ENCODE data around the gene FAM170B. TPM values are rescaled to one million over a fixed set of nuclear protein-coding genes. Genes with fewer than 3 reads are reported as not detected.

FAM170B gene
- total RNA-seq, 2 donors from 2014 or later: not detected

- 88 to 91% methylated on average over 1 to 2 of the region's 2 CpGs for WGBS, 2 experiments (ENCODE audit: insufficient coverage in 1 of 2, insufficient read length in 1 of 2)
- Histone ChIP-seq H3K27me3 (ENCODE audit: control insufficient read depth, insufficient read depth, low read length, poor library complexity, severe bottlenecking) (no peaks in the 10 kb centered on the region), H3K9me3 (ENCODE audit: control insufficient read depth, low read length) (peaks cover 19% of the 10 kb centered on the region), H3K36me3 (ENCODE audit: control insufficient read depth, insufficient read depth, low read length) (no peaks in the 10 kb centered on the region), H3K9ac (ENCODE audit: extremely low read depth, low read length, poor library complexity, severe bottlenecking) (no peak overlapping the region), H3K27ac (ENCODE audit: low read depth, low read length) (no peak overlapping the region), H3K4me1 (ENCODE audit: control insufficient read depth, insufficient read depth, low read length) (no peaks in the 10 kb centered on the region), H3K4me3 (ENCODE audit: low read length) (no peak overlapping the region)
- Mint-ChIP-seq H3K9me3 (peaks cover 13% of the 10 kb centered on the region), H3K4me3 (no peak overlapping the region), H3K36me3 (ENCODE audit: low read depth) (no peaks in the 10 kb centered on the region), H3K4me1 (peaks cover 9% of the 10 kb centered on the region), H3K27me3 (ENCODE audit: insufficient read depth) (peaks cover 9% of the 10 kb centered on the region), H3K27ac (no peak overlapping the region)
- peak; percentile 37 for DNase-seq
- TF ChIP-seq CTCF (conservative IDR thresholded peaks at IDR 0.05): no peak
These were observed 44.7 kb downstream of the FAM170B start for GRCh38 chr10:49089152-49089551.

GRCh38 chr10:49086889-49087288 is 46.9 kb downstream of the FAM170B start:
- Histone ChIP-seq H3K4me1 (ENCODE audit: control insufficient read depth, insufficient read depth, low read length) (no peaks in the 10 kb centered on the region), H3K27me3 (ENCODE audit: control insufficient read depth, insufficient read depth, low read length, poor library complexity, severe bottlenecking) (no peaks in the 10 kb centered on the region), H3K4me3 (ENCODE audit: low read length) (no peak overlapping the region), H3K36me3 (ENCODE audit: control insufficient read depth, insufficient read depth, low read length) (no peaks in the 10 kb centered on the region), H3K9me3 (ENCODE audit: control insufficient read depth, low read length) (peaks cover 19% of the 10 kb centered on the region), H3K27ac (ENCODE audit: low read depth, low read length) (no peak overlapping the region), H3K9ac (ENCODE audit: extremely low read depth, low read length, poor library complexity, severe bottlenecking) (no peak overlapping the region)
- Mint-ChIP-seq H3K4me1 (peaks cover 12% of the 10 kb centered on the region), H3K9me3 (peaks cover 13% of the 10 kb centered on the region), H3K27ac (no peak overlapping the region), H3K27me3 (ENCODE audit: insufficient read depth) (peaks cover 6% of the 10 kb centered on the region), H3K4me3 (no peak overlapping the region), H3K36me3 (ENCODE audit: low read depth) (no peaks in the 10 kb centered on the region)
- 85 to 95% methylated on average over 3 of the region's 3 CpGs for WGBS, 2 experiments (ENCODE audit: insufficient coverage in 1 of 2, insufficient read length in 1 of 2)
- TF ChIP-seq CTCF (conservative IDR thresholded peaks at IDR 0.05): no peak
- no peak for DNase-seq

- peaks cover 8% of the 10 kb centered on the region for H3K27me3 ChIP-seq (ENCODE audit: control insufficient read depth, insufficient read depth, low read length, poor library complexity, severe bottlenecking)
These were observed 50.6 kb downstream of the FAM170B start for GRCh38 chr10:49083261-49083660.

More at GRCh38 chr10:49083261-49083660, 50.6 kb downstream of the FAM170B start:
- Histone ChIP-seq H3K4me1 (ENCODE audit: control insufficient read depth, insufficient read depth, low read length) (no peaks in the 10 kb centered on the region), H3K4me3 (ENCODE audit: low read length) (no peak overlapping the region), H3K9ac (ENCODE audit: extremely low read depth, low read length, poor library complexity, severe bottlenecking) (no peak overlapping the region), H3K9me3 (ENCODE audit: control insufficient read depth, low read length) (peaks cover 19% of the 10 kb centered on the region), H3K27ac (ENCODE audit: low read depth, low read length) (peak overlapping the region; percentile 3), H3K36me3 (ENCODE audit: control insufficient read depth, insufficient read depth, low read length) (no peaks in the 10 kb centered on the region)
- TF ChIP-seq CTCF (conservative IDR thresholded peaks at IDR 0.05): no peak
- 78 to 91% methylated on average over 5 to 8 of the region's 8 CpGs for WGBS, 2 experiments (ENCODE audit: insufficient coverage in 1 of 2, insufficient read length in 1 of 2)
- Mint-ChIP-seq H3K36me3 (ENCODE audit: low read depth) (no peaks in the 10 kb centered on the region), H3K4me1 (peaks cover 7% of the 10 kb centered on the region), H3K9me3 (peaks cover 13% of the 10 kb centered on the region), H3K27ac (no peak overlapping the region), H3K27me3 (ENCODE audit: insufficient read depth) (peaks cover 12% of the 10 kb centered on the region), H3K4me3 (no peak overlapping the region)
- DNase-seq: peak; percentile 28
